C4-2B (cell line): ENCODE measurements around the gene IL17REL.

Experiments used
- ZFX ChIP-seq: fragments of 450-650 bp; IDR thresholded peaks from 2 replicates; pipeline ENCODE4 v1.6.1; 2017
- TF ChIP-seq, protein P1 (sequence below): fragments of 450-650 bp; conservative IDR thresholded peaks from 2 replicates; pipeline ENCODE4 v1.5.1; 2017; ENCODE audit warnings: mild to moderate bottlenecking

DNA sequence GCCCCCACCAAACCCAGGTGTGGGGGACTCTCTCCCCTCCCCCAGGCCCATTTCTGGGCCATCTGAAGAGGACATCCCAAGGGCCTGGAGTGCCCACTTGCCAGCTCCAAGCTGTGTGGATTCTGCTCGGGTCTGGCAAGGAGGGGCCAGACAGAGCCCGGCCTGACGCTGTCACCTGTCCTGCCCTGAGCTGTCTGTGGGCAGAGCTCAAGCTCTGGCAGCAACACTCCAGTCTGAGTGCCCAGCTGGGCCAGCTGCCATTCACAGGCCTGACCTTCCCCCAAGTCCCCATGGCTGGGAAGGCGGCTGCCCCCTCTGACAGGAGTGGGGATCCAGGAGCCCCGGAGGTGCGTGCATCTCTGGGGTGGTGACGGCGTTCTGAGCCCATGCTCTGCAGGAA lies 58.2 kb downstream of the IL17REL start:
- TF ChIP-seq, protein P1, sequence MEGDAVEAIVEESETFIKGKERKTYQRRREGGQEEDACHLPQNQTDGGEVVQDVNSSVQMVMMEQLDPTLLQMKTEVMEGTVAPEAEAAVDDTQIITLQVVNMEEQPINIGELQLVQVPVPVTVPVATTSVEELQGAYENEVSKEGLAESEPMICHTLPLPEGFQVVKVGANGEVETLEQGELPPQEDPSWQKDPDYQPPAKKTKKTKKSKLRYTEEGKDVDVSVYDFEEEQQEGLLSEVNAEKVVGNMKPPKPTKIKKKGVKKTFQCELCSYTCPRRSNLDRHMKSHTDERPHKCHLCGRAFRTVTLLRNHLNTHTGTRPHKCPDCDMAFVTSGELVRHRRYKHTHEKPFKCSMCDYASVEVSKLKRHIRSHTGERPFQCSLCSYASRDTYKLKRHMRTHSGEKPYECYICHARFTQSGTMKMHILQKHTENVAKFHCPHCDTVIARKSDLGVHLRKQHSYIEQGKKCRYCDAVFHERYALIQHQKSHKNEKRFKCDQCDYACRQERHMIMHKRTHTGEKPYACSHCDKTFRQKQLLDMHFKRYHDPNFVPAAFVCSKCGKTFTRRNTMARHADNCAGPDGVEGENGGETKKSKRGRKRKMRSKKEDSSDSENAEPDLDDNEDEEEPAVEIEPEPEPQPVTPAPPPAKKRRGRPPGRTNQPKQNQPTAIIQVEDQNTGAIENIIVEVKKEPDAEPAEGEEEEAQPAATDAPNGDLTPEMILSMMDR: no peak
- TF ChIP-seq ZFX: no peak
